ENCODE results near the gene B3GAT3.

- TF ChIP-seq ZNF274 (IDR thresholded peaks at IDR 0.05; ENCODE audit: low read length) (no peak), ZNF274 (tag by site-specific recombination; IDR thresholded peaks at IDR 0.05; ENCODE audit: borderline replicate concordance) (no peak), ZNF76 (tag by site-specific recombination; IDR thresholded peaks at IDR 0.05; ENCODE audit: borderline replicate concordance, low read depth) (no peak), CTCF (tag by site-specific recombination; IDR thresholded peaks at IDR 0.05) (no peak), ZNF561 (tag by site-specific recombination; IDR thresholded peaks at IDR 0.05; ENCODE audit: borderline replicate concordance) (no peak)
Observed at GRCh38 chr11:62669420-62670161, 47.8 kb upstream of the B3GAT3 start.
